OCI-LY7 (cell line): ENCODE measurements around the gene RPL22.

ENCODE experiments used
- EZH2phosphoT487 ChIP-seq: fragments of 200-600 bp; sonication (generic); IDR thresholded peaks from 2 replicates; pipeline ENCODE4 v1.6.1; 2018; ENCODE audit warnings: low read depth, borderline replicate concordance, mild to moderate bottlenecking, mixed run types, antibody characterized with exemption, low read length, moderate library complexity, mixed read lengths
- TF ChIP-seq, protein P1 (sequence below): fragments of 200-600 bp; sonication (generic); conservative IDR thresholded peaks from 2 replicates; pipeline ENCODE4 v1.5.1; 2014; ENCODE audit warnings: mild to moderate bottlenecking, antibody characterized with exemption, low read length, moderate library complexity, mixed read lengths

DNA sequence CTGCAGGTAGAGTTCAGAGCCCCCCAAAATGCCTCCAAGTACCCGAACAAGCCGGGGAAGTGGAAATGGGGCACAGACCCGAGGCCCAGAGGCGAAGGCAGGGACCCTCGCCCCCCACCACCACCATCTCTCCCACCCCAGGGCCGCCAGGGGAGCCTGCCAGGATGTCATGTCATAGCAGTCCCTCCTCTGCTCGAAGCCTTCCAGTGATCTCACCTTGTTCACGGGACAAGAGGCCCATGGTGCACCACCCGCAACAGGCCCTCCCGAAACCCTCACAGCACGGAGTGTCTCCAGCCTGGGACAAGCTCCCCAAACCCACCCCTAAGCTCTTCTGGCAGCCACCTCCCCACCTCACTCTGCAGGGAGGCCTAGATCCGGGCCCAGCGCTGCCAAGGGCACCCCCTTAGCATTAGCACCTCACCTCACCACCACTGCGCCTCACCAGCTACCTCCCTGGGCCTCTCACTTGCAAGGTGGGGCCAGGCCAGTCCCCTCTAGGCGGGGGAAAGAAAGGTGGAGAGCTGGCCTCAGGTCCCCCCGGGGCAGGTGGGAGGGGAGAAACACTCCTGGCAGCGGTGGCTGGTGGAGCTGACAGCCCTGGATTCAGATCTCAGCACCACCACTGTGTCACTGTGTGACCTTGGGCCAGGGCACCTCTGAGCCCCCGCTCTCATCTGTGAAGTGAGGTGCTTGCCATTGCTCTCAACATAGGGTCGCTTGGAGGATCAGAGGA, 32.6 kb downstream of the RPL22 start:
- TF ChIP-seq, protein P1, sequence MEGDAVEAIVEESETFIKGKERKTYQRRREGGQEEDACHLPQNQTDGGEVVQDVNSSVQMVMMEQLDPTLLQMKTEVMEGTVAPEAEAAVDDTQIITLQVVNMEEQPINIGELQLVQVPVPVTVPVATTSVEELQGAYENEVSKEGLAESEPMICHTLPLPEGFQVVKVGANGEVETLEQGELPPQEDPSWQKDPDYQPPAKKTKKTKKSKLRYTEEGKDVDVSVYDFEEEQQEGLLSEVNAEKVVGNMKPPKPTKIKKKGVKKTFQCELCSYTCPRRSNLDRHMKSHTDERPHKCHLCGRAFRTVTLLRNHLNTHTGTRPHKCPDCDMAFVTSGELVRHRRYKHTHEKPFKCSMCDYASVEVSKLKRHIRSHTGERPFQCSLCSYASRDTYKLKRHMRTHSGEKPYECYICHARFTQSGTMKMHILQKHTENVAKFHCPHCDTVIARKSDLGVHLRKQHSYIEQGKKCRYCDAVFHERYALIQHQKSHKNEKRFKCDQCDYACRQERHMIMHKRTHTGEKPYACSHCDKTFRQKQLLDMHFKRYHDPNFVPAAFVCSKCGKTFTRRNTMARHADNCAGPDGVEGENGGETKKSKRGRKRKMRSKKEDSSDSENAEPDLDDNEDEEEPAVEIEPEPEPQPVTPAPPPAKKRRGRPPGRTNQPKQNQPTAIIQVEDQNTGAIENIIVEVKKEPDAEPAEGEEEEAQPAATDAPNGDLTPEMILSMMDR: no peak
- TF ChIP-seq EZH2phosphoT487: no peak
